Measurements from ENCODE around the gene OPCML. TPM values are rescaled to one million over a fixed set of nuclear protein-coding genes. Genes with fewer than 3 reads are reported as not detected.

The OPCML gene
- total RNA-seq, 1 donor from 2014 or later, result not detected

GRCh38 chr11:133072378-133072777, 459.9 kb downstream of the OPCML start:
- ChIA-PET CTCF (no interaction called here), POLR2A (no interaction called here)
- ATAC-seq (ENCODE audit: low read depth) (no peak), DNase-seq (no peak)
- Mint-ChIP-seq H3K4me3 (no peak overlapping the region), H3K27me3 (peaks cover 2% of the 10 kb centered on the region), H3K27ac (no peak overlapping the region), H3K9me3 (no peaks in the 10 kb centered on the region), H3K4me1 (no peaks in the 10 kb centered on the region), H3K36me3 (ENCODE audit: low read depth) (no peaks in the 10 kb centered on the region)
- TF ChIP-seq CTCF (IDR thresholded peaks at IDR 0.05), result no peak
- intact Hi-C loops (cut with micrococcal nuclease), result no loop called here

DNA sequence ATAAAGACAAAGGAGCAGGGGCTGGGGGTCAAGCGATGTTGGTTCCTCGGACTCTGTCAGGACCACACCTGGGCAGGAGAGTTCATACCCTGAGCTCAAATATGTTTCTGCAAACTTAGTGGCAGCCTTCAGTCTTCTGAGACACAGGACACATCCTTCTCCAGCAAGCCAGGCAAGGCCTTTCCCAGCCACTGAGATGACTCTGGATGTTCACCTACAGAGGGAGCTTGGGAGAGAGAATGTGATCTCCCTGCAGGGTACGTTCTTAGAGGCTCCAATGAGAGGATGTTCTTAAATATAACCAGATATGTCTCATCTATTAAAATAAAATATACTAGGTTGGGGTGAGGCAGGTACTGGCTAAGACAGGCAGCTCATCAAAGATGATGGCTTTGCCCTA, 461.5 kb downstream of the OPCML start:
- ChIA-PET CTCF (no interaction called here), POLR2A (no interaction called here)
- ATAC-seq (ENCODE audit: low read depth) (no peak), DNase-seq (no peak)
- Mint-ChIP-seq H3K9me3 (no peaks in the 10 kb centered on the region), H3K27me3 (peaks cover 6% of the 10 kb centered on the region), H3K36me3 (ENCODE audit: low read depth) (no peaks in the 10 kb centered on the region), H3K4me1 (no peaks in the 10 kb centered on the region), H3K4me3 (no peak overlapping the region), H3K27ac (no peak overlapping the region)
- TF ChIP-seq CTCF (IDR thresholded peaks at IDR 0.05), result no peak
- intact Hi-C loops (cut with micrococcal nuclease), result no loop called here

- ChIA-PET POLR2A (no interaction called here), CTCF (no interaction called here)
- Mint-ChIP-seq H3K4me3 (no peak overlapping the region), H3K9me3 (no peaks in the 10 kb centered on the region), H3K27ac (no peak overlapping the region), H3K36me3 (ENCODE audit: low read depth) (no peaks in the 10 kb centered on the region), H3K4me1 (no peaks in the 10 kb centered on the region), H3K27me3 (peaks cover 11% of the 10 kb centered on the region)
- DNase-seq, result no peak
- intact Hi-C loops (cut with micrococcal nuclease), result no loop called here
- TF ChIP-seq CTCF (IDR thresholded peaks at IDR 0.05), result no peak
- ATAC-seq (ENCODE audit: low read depth), result no peak
These were observed 462.1 kb downstream of the OPCML start for GRCh38 chr11:133070021-133070713.

DNA sequence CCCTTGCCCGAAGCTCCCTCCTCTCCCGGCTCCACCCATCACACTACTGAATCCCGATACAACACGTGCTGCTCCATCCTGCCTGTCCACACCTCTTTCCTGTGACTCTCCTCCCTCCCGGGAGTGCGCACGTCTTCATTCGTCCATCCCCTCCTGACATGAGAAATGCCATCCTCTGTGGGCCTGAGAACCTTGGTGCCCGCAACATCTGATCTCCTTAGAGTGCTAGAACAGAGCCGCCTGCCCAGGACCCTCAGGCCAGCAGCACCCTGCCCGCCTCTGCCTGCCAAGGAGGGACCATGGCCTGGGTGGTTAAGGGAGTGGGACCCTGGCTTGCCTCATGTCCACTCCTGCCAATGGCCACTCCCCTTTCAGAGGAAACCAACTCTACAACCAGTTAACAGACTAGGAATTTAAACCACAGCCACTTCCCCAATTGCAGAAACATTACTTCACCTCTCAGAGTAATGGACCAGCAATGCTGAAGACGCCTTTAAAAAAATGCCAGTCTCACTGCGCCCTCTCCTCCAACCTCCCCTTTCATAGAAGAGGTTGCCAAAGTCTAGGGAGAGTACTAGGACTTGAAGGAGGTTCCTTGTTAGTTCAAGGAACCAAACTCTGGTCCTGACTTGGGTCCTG, 466.3 kb downstream of the OPCML start:
- ATAC-seq (ENCODE audit: low read depth) (no peak), DNase-seq (no peak)
- peaks cover 21% of the 10 kb centered on the region for H3K27me3 Mint-ChIP-seq
- H3K9me3 Mint-ChIP-seq, result no peaks in the 10 kb centered on the region
- TF ChIP-seq CTCF (IDR thresholded peaks at IDR 0.05), result no peak
- POLR2A ChIA-PET, result no interaction called here
- CTCF ChIA-PET, result no interaction called here
- H3K4me1 Mint-ChIP-seq, result no peaks in the 10 kb centered on the region
- no peaks in the 10 kb centered on the region for H3K36me3 Mint-ChIP-seq (ENCODE audit: low read depth)
- H3K27ac Mint-ChIP-seq, result no peak overlapping the region
- H3K4me3 Mint-ChIP-seq, result no peak overlapping the region
- intact Hi-C loops (cut with micrococcal nuclease), result no loop called here

GRCh38 chr11:133064961-133065360, 467.3 kb downstream of the OPCML start:
- Mint-ChIP-seq H3K4me3 (no peak overlapping the region), H3K36me3 (ENCODE audit: low read depth) (no peaks in the 10 kb centered on the region), H3K4me1 (no peaks in the 10 kb centered on the region), H3K27ac (no peak overlapping the region), H3K9me3 (no peaks in the 10 kb centered on the region), H3K27me3 (peaks cover 21% of the 10 kb centered on the region)
- no peak for TF ChIP-seq CTCF (IDR thresholded peaks at IDR 0.05)
- ATAC-seq (ENCODE audit: low read depth) (no peak), DNase-seq (no peak)
- CTCF ChIA-PET, result no interaction called here
- intact Hi-C loops (cut with micrococcal nuclease), result no loop called here
- POLR2A ChIA-PET, result no interaction called here

All from activated B cell treated with CpG ODN at 0.5 μM for 24 hours (primary cell).